GM06990 (cell line): ENCODE results near the gene MAPK8IP1.

Experiments used
- DNase-seq: peaks from one replicate; pipeline ENCODE4 v3.0.0-alpha.2; 2011; ENCODE audit not compliant: insufficient read length; ENCODE audit errors: extremely low read depth
- H3K27me3 ChIP-seq: replicated peaks from 2 replicates; pipeline ENCODE4 v1.6.0; 2011; ENCODE audit warnings: low read length; ENCODE audit not compliant: control insufficient read depth, insufficient read depth
- H3K36me3 ChIP-seq: 2 replicates; pipeline ENCODE4 v1.5.1; 2011; ENCODE audit warnings: low read length; ENCODE audit not compliant: control insufficient read depth, insufficient read depth
- H3K4me3 ChIP-seq: replicated peaks from 2 replicates; pipeline ENCODE4 v1.5.1; 2011; ENCODE audit warnings: low read depth, mild to moderate bottlenecking, control low read depth, low read length
- CTCF ChIP-seq: IDR thresholded peaks from 2 replicates; pipeline ENCODE4 v1.5.1; 2011; ENCODE audit warnings: low read length, control low read depth, mild to moderate bottlenecking, inconsistent platforms; ENCODE audit not compliant: insufficient read depth, poor library complexity, severe bottlenecking

MAPK8IP1 gene

GRCh38 chr11:45851228-45851627 lies 34.2 kb upstream of the MAPK8IP1 start:
- Histone ChIP-seq H3K36me3 (0 out of 2 replicates have a peak, but pooled peaks cover 2% of the 10 kb centered on the region), H3K4me3 (no peak overlapping the region), H3K27me3 (no peaks in the 10 kb centered on the region)
- no peak for TF ChIP-seq CTCF
- no peak for DNase-seq

GRCh38 chr11:45852018-45852711 lies 33.3 kb upstream of the MAPK8IP1 start:
- Histone ChIP-seq H3K36me3 (peaks cover 4% of the 10 kb centered on the region), H3K27me3 (no peaks in the 10 kb centered on the region), H3K4me3 (no peak overlapping the region; the same call in 1 of the 2 replicates)
- no peak for TF ChIP-seq CTCF
- no peak for DNase-seq

GRCh38 chr11:45852712-45853101 lies 32.7 kb upstream of the MAPK8IP1 start:
- peaks cover 4% of the 10 kb centered on the region for H3K36me3 ChIP-seq
- DNase-seq, result peak; percentile 27
- peak; percentile 24 for TF ChIP-seq CTCF
- H3K27me3 ChIP-seq, result no peaks in the 10 kb centered on the region
- H3K4me3 ChIP-seq, result no peak overlapping the region

GRCh38 chr11:45853332-45854219 lies 31.9 kb upstream of the MAPK8IP1 start:
- no peak for DNase-seq

GRCh38 chr11:45855308-45855707 lies 30.1 kb upstream of the MAPK8IP1 start:
- H3K27me3 ChIP-seq, result no peaks in the 10 kb centered on the region
- H3K4me3 ChIP-seq, result no peak overlapping the region
- no peak for TF ChIP-seq CTCF
- DNase-seq, result no peak
- H3K36me3 ChIP-seq, result peaks cover 11% of the 10 kb centered on the region

More at GRCh38 chr11:45853332-45854219, 31.9 kb upstream of the MAPK8IP1 start:
- no peak overlapping the region for H3K4me3 ChIP-seq
- peaks cover 9% of the 10 kb centered on the region for H3K36me3 ChIP-seq
- TF ChIP-seq CTCF, result no peak
- no peaks in the 10 kb centered on the region for H3K27me3 ChIP-seq
